H7 (cell line): ENCODE data around the gene SNX17. TPM values are rescaled to one million over a fixed set of nuclear protein-coding genes. Genes with fewer than 3 reads are reported as not detected.

ENCODE experiments used
- DNase-seq: peaks from one replicate; pipeline ENCODE4 v3.0.0; 2012
- H3K27me3 ChIP-seq: 2 replicates; pipeline ENCODE4 v1.6.0; 2011; ENCODE audit warnings: mild to moderate bottlenecking, low read length; ENCODE audit not compliant: control insufficient read depth, insufficient read depth
- H3K36me3 ChIP-seq: replicated peaks from 2 replicates; pipeline ENCODE4 v1.5.1; 2011; ENCODE audit warnings: low read length; ENCODE audit not compliant: control insufficient read depth, insufficient read depth
- H3K4me3 ChIP-seq: 2 replicates; pipeline ENCODE4 v1.5.1; 2011; ENCODE audit warnings: low read depth, mild to moderate bottlenecking, control low read depth, low read length, moderate library complexity; ENCODE audit not compliant: insufficient read depth
- total RNA-seq: library from RNA; depleted of rRNA; stranded (reverse); fragments of >200 nt; shearing (Covaris generic); gene quantifications from 2 replicates; pipeline ENCODE4 v1.2.3, GENCODE V29; 2014

SNX17 gene
- total RNA-seq, 1 experiment from 2014 or later: 129 TPM

- H3K4me3 ChIP-seq: no peak overlapping the region
- peaks cover 45% of the 10 kb centered on the region for H3K36me3 ChIP-seq
- H3K27me3 ChIP-seq: no peaks in the 10 kb centered on the region
- no peak for DNase-seq
These were observed 6.6 kb downstream of the SNX17 start for GRCh38 chr2:27376866-27377617.

GRCh38 chr2:27377618-27378095 lies 7.2 kb downstream of the SNX17 start:
- Histone ChIP-seq H3K36me3 (peaks cover 48% of the 10 kb centered on the region), H3K27me3 (no peaks in the 10 kb centered on the region), H3K4me3 (no peak overlapping the region)
- no peak for DNase-seq

GRCh38 chr2:27378096-27378808 lies 7.8 kb downstream of the SNX17 start:
- H3K27me3 ChIP-seq: no peaks in the 10 kb centered on the region
- H3K4me3 ChIP-seq: no peak overlapping the region
- peaks cover 51% of the 10 kb centered on the region for H3K36me3 ChIP-seq
- DNase-seq: peak; percentile 56

DNA sequence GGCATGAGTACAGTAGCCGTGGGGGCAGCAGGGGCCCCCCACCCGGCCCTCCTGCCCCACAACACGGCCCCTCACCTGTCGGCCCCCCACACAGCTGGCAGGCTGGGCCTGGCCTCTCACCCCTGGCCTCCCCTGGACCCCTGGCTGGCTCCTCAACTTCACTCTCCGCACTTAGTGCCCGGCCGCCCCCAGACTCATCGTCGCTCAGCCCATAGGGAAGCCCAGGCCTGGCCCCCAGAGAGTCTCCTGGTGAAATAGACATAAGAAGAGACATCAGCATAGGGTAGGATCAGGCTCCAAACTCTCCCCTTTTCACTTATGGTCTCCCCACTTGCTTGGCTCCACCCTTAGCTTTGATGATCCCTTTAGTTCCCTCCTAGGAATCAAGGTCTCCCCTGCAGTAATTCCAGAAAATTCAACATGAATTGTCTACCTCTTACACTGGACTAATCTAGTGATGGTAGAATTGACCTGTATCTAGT lies 8.4 kb downstream of the SNX17 start:
- no peak for DNase-seq
- peaks cover 53% of the 10 kb centered on the region for H3K36me3 ChIP-seq
- no peak overlapping the region for H3K4me3 ChIP-seq
- no peaks in the 10 kb centered on the region for H3K27me3 ChIP-seq

DNA sequence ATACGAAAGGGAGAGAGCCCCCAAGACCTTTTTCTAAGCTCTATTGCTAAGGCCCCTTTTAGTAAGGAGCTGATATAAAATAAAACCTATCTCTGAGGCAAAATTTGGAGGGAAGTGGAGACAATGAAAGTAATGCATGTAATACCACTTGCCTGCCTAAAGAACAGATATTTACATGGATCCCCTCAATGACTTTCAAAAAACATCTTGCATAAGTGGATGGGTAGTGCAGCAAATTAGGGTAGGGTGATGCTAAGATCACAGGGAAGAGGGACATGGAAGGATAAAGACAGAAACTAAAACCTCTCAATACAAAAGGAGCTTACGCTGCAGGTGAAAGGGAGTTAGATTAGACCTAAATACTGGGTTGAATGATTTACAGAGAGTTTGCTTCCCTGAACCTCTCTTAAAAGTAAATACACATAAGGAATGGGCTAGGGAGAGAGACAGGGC lies 9.0 kb downstream of the SNX17 start:
- H3K27me3 ChIP-seq: no peaks in the 10 kb centered on the region
- DNase-seq: no peak
- H3K36me3 ChIP-seq: peaks cover 54% of the 10 kb centered on the region
- H3K4me3 ChIP-seq: peak overlapping the region; percentile 91

DNA sequence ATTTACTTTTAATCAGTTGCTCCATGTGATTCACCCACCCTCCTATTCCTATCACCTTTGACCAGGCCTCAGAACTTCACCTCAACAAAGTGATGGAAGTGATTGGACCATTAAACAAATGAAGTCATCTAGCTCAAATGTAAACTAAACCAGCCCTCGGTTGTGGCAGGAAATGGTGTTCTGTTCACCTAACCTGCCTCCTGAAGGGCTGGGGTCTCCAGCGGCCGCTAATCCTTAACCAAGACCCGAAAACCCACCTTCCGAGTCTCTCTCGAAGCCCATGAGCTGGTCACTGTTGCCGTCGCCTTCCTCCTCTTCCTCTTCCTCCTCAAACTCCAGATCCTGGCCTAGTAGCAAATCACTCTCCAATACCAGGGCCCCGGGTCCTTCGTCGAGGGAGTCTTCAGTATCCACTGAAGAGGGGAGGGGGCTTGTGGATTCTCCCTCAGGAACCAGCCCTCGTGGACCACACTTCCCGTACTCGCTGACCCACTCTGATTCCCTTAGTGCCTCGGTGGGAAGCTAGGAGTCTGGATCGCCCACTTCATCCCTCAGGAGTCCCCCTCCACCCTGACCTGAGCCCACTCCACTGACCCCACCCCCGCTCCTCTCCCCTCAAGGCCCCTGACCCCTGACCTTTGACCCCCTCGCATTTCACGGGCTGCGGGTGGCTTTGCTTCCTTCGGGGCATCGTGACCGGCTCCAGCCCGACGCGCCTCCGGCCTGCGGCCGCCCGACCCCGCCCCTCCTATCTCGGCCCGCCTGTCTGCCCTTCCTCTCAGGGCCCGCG lies 9.6 kb downstream of the SNX17 start:
- Histone ChIP-seq H3K4me3 (peak overlapping the region; percentile 91), H3K27me3 (no peaks in the 10 kb centered on the region), H3K36me3 (peaks cover 57% of the 10 kb centered on the region)
- no peak for DNase-seq

DNA sequence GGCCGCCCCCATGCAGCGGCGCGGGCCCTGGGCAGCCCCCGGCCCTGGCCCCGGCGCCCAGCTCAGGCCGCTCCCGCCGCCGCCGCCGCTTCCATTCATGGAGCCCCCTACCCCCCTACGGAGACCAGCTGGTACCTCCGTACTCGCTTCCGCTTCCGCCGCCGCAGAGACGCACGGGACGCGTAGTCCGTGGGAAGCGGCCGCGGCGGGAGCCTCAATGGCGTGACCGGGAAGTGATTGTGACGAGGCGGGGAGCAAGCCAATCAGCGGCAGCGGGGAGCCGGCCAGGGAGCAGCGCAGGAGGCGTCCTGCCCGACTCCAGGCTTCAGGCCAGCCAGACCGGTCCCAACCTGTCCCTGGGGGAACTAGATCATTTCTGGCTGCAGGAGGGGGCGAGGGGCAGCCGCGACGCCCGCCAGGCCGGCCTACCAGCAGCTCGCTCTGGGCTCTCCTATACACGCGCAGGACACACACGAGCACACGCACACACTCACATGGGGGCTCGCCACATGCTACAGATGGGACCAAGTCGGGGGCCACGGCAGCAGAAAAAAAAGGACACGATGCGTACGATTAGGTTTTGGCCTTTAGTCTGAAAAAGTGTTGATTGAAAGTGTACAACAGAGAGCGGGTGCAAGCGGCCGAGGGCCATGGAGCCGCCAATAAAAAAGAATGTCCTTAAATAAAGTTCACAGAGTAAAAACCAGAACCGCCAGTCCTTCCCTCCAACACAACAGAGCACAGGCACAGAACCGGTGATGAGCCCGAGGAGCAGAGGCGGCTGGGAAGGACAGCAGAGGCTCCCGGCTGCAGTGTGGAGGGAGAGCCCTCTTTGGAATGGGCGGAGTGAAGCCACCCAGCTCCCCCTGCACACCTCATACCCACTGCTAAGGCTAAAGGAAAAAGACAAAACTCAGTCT lies 10.5 kb downstream of the SNX17 start, which contains the start of gene ZNF513:
TSS of gene ZNF513 (minus strand) at position 109 of the 920 bp plus-strand sequence. CDS start 208 bp downstream, outside the sequence.
- Histone ChIP-seq H3K4me3 (peak within 1 kb of the TSS; percentile 91), H3K27me3 (no peaks in the 10 kb centered on the region), H3K36me3 (peaks cover 56% of the 10 kb centered on the region)
- DNase-seq: peak; percentile 98

- H3K4me3 ChIP-seq: no peak overlapping the region
- H3K36me3 ChIP-seq: peaks cover 51% of the 10 kb centered on the region
- H3K27me3 ChIP-seq: no peaks in the 10 kb centered on the region
- DNase-seq: no peak
These were observed 11.3 kb downstream of the SNX17 start for GRCh38 chr2:27381577-27382181.

GRCh38 chr2:27390822-27391679 lies 20.6 kb downstream of the SNX17 start:
- H3K36me3 ChIP-seq: peaks cover 4% of the 10 kb centered on the region
- H3K27me3 ChIP-seq: no peaks in the 10 kb centered on the region
- no peak for DNase-seq
- H3K4me3 ChIP-seq: no peak overlapping the region

DNA sequence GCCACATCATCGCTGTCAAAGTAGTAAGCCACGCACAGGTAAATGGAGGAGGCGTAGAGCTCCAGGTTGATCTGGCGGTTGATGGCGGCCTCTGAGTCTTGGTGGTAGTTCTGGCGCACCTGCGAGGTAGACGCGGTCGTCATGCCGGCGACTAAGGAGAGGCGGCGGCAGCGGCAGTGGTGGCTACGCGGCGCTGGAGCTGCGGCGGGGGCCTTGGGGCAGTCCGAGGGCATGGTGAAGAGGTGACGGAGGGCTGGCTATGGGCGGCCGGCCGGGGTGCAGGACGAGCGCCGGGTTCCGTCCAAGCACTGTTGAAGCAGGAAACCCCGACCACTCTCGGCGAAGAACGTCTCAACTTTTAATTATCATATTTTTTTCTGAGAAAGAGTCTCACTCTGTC lies 22.8 kb downstream of the SNX17 start:
- H3K4me3 ChIP-seq: no peak overlapping the region
- no peaks in the 10 kb centered on the region for H3K27me3 ChIP-seq
- no peak for DNase-seq
- no peaks in the 10 kb centered on the region; the same call in 1 of the 2 replicates for H3K36me3 ChIP-seq

DNA sequence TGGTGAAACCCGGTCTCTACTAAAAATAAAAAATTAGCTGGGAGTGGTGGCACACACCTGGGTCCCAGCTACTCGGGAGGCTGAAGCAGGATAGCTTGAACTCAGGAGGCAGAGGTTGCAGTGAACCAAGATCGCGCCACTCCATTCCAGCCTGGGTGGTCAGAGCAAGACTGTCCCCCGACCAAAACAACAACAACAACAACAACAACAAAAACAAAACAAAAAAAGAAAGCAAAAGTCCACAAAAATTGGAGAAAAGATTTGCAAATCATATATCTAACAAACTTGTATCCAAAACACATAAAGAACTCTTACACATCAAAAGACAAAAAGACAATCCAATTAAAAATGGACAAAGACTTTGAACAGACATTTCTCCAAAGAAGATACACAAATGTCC lies 28.5 kb downstream of the SNX17 start:
- DNase-seq: no peak
- no peaks in the 10 kb centered on the region for H3K27me3 ChIP-seq
- no peak overlapping the region for H3K4me3 ChIP-seq
- H3K36me3 ChIP-seq: no peaks in the 10 kb centered on the region

DNA sequence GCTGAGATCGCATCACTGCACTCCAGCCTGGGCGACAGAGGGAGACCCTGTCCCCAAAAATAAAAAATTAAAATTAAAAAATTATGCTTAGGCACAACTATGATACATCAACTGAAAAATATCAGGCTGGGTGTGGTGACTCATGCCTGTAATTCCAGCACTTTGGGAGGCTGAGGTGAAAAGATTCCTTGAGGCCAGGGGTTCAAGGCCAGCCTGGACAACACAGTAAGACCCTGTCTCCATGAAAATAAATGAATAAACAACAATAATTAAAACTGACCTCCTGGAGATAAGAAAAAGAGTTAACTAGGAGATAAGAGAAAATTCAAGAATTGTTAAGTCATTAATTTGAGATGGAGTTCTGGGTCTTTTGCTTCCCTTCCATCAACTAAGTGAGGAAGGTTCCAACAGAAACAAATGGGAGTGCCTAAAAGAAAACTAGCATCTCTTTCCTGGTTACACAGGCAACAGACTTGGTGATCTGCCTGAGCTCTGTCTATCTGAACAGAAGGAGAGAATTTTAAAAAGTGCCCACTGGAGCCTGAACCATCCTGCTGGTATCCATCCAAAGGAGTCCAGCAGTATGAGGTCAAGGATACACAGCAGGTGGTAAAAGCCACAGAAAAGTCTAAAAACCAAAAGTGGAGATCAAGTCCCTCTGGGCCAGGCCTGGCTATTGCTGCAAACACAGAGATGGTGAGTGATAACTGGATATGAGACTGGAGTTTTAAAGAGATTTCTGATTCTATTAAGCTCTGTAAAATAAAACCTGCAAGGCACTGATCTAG lies 30.1 kb downstream of the SNX17 start:
- H3K27me3 ChIP-seq: no peaks in the 10 kb centered on the region
- no peak for DNase-seq

More for the DNA sequence above, 30.1 kb downstream of the SNX17 start:
- Histone ChIP-seq H3K4me3 (no peak overlapping the region), H3K36me3 (no peaks in the 10 kb centered on the region)
